Stimulated activated CD8-positive, alpha-beta memory T cell treated with anti-CD3 and anti-CD28 coated beads, Interleukin-12 subunit alpha, Interleukin-12 subunit beta, amount 100 ng/mL, for 24 hours (primary cell): ENCODE measurements around the gene CD28.
"Not testable (repeated sequence)": the region's sequence is repeated elsewhere in the genome, so short reads cannot be mapped to it uniquely, and the experiment has no call there.

Source experiments
- DNase-seq: peaks from one replicate; pipeline ENCODE4 v3.0.0-alpha.2; 2020; ENCODE audit errors: extremely low read depth

CD28 gene

DNA sequence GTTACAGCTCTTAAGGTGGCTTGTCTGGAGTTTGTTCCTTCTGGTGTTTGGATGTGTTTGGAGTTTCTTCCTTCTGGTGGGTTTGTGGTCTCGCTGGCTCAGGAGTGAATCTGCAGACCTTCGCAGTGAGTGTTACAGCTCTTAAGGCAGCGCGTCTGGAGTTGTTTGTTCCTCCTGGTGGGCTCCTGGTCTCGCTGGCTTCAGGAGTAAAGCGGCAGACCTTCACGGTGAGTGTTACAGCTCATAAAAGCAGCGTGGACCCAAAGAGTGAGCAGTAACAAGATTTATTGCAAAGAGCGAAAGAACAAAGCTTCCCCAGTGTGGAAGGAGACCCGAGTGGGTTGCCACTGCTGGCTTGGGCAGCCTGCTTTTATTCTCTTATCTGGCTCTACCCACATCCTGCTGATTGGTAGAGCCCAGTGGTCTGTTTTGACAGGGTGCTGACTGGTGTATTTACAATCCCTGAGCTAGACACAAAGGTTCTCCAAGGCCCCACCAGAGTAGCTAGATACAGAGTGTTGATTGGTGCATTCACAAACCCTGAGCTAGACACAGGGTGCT is 78.4 kb downstream of the CD28 start:
- not testable (repeated sequence) for DNase-seq

GRCh38 chr2:203785391-203786110 is 79.1 kb downstream of the CD28 start:
- DNase-seq = not testable (repeated sequence)

DNA sequence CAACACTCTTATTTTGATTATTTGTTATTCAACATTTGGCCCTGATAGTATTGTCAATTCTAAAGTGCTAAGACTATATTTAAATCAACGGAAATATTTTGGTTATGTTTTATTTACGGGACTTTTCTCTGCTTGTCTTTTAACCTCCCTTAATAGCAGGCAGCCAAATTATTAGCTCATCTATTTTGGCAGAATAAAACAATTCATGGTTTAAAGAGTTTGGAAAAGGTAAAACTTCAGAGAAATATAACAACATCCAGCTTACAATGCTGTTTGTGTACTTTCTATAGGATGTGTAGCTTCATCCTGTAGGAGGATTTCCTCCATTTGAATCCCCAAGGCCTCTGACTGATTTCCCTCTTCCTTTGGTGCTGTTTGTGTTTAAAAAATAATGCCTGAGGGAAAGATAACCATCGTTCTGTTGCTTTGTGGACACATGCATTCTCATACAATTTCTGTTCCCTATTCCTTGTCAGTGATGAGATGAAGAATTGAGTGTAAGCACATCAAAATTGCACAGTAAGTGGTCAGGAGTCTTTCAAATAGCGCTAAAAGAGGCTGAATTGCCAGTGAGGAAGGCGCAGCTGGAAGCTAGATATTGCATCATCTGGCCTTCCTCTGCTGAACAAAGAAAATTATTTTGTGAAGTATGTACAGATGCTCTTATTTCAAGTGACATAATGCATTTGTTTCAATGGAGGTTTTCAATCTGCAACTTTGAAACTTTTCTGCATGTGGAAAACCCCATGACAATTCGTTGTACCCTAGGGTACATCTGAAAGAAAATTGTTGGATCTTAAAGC is 80.3 kb downstream of the CD28 start:
- DNase-seq = no peak

GRCh38 chr2:203787979-203788378 is 81.5 kb downstream of the CD28 start:
- no peak for DNase-seq
